Cerebellar nuclear complex (tissue), 1 donor: ENCODE results near the gene NPY5R.

Experiments
- DNase-seq, 2 experiments: peaks; one replicate each; lab custom pipeline; 2025; lab: John Stamatoyannopoulos, UW

NPY5R gene

DNA sequence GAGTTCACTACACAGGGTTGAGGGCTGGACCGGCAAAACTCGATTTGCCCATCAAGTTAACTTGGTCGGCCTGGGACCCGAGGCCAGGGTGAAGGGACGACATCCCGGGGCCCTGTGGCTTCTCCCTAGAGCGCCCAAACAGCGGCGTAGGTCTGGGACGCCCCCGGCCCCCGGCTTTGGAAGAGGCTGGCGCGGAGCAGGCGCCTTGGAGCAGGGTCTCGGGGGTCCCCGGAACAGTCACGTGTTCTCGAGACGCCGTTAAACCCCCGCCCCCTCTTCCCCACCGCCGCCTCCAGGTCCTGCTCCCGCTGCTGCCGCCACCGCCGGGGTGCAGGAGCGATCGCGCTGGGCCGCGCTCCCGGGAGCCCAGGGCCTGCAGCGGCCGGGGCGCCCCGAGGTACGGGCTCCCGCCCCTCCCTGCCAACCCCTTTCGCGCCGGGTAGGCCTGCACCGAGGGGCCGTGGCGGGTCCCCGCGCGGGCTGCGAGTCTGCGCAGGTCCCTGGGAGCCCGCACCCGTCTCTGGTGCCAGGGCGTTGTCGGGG lies at the start of gene NPY5R:
Gene NPY5R (plus strand): TSS at position 289 of the 543 bp plus-strand sequence. CDS start 6,382 bp downstream, outside the sequence.
- DNase-seq = no peak

DNA sequence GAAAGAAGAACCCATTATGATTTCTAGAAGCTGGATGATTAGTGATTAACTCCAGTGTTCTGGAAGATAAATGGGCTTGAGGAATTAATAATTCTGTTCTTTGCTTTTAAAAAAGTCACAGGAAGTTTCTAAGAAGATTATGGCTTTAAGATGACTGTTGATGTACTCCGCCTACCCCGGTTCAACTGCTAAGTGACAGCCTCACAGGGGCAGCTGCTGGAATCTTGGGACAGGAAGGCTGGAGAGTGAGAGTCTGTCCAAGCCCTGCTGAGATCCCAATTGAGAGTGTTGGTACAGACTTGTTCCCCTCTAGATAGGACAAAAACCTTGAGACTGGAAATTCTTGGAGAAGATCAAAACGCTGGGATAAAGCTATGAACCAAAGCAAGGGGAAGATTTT lies 48.6 kb upstream of the NPY5R start:
- no peak for DNase-seq

DNA sequence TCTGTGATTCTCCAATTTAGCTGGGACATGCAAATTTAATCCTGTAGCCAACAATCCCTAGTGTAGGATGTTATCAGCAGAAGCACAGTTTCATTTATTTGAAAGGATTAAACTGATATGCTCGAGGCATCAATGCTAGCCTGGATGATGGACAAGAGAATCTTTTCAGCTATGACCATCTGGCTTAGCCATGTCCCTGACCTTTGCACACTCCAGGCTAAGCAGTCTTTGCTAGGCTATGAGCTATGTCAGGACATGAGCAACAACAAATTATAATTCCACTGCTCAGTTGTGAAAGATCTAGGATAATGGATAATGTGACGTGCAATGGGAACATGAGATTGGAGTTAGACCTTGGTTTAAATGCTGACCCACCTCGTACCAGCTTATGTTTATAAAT lies 43.2 kb upstream of the NPY5R start:
- DNase-seq = no peak

DNA sequence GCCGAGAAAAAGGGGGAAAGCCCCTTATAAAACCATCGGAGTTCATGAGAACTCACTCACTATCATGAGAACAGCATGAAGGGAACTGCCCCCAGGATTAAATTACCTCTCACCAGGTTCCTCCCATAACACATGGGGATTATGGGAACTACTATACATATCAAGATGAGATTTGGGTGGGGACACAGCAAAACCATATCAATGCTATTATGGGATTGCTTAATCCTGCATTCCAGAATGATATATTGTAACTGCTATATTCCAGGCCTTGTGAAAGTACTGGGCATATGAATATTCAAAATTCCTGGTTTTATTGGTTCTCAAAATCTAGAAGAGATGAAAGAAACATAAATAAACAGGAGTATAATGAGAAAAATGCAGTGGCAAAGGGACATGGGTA lies 40.6 kb upstream of the NPY5R start:
- no peak for DNase-seq

DNA sequence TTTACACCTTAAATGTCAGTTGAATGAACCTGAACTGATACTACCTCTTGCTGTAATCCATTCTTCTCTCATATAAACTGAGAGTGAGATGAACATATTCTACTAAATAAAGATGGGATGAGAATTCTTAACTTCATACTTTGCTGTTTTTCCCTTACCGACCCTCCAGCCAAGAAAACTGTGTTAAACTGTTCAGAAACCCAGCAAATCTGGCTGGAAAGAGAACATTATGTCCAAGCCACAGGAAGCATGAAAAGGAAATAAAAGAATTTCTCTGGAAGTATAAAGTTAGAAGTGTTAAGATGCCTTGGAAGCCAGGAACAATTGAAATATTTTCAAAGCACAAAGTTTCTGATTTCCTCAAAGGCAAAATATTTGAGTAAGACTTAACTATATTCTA lies 34.2 kb upstream of the NPY5R start:
- DNase-seq = no peak

DNA sequence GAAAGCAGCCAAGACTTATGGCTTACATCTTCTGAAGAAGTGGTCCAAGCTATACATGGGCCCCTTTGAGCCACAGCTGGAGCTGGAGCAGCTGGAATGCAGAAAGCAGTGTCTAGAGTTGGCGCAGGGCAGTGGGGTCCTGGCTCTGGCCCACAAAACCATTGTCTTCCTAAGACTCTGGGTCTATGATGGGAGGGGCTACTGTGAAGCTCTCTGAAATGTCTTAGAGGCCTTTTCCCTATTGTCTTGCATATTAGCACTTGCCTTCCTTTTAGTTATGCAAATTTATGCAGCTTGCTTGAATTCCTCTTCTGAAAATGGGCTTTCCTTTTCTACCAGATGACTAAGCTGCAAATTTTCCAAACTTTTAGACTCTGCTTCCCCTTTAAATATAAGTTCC lies 26.6 kb upstream of the NPY5R start:
- DNase-seq = no peak

DNA sequence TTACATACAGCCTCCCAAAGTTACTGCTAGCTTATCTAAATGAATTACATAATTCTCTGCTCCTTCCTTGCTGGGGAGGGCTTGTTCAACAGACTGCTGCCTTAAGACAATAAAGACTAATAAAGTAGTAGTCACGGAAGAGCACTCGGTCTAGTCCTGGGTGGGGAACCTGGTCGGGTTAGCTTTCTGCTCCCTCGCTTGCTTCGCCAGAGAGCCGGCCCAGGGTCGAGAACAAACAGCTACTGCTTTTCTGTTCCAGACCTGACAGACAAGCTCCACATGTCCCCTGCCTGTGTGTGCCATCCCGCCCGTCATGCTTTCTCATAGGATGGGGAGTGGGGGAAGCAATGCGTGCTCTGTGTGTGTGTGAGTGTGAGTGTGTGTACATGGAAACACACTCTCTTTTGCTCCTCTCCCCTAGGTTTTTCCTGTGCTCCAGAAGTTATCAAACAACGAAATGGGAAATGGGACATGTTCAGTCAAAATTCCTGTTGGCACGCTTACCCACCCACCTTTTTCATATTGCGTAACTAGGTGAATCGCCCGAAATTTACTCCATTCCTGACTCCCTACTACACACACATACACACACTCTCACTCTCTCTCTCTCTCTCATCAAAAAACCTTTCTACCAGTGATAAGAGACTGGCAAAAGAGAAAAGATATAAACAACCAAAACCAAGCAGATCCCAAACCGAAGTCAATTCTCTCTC lies 12.6 kb upstream of the NPY5R start:
- no peak for DNase-seq

DNA sequence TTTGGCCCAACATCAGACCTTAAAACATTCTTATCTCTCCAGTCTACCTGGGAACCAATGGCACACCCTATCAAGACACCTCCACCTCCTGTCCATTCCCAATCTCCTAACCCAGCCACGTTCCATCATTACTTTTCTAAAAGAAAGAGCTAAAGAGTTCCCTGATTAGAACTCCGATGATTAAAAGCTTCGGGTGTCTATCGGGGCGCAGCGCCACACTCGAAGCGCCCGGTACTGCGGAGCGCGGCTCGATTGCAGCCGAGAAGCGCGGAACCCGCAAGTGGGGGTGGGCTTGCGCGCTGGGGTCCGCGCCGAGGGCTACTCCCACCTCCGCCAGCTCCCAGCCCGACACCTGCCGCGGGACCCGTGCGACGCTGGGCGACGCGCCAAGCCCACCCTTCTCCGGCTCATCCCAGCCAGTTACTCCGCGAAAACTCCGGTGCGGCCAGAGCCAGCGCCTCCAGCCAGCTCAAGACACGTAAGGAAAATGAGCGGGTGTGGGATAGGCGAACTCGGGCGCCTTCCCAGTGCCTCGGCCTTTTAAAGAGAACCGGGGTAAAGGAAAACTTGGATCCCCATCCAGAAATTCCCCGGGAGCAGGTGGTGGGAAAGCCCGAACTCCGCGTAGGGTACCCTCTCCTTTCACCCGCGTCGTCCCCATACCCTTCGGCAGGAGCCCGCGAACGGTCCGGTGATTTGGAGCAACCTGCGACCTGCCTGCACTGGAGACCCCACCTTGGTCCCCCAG lies 11.9 kb upstream of the NPY5R start:
- DNase-seq = no peak

DNA sequence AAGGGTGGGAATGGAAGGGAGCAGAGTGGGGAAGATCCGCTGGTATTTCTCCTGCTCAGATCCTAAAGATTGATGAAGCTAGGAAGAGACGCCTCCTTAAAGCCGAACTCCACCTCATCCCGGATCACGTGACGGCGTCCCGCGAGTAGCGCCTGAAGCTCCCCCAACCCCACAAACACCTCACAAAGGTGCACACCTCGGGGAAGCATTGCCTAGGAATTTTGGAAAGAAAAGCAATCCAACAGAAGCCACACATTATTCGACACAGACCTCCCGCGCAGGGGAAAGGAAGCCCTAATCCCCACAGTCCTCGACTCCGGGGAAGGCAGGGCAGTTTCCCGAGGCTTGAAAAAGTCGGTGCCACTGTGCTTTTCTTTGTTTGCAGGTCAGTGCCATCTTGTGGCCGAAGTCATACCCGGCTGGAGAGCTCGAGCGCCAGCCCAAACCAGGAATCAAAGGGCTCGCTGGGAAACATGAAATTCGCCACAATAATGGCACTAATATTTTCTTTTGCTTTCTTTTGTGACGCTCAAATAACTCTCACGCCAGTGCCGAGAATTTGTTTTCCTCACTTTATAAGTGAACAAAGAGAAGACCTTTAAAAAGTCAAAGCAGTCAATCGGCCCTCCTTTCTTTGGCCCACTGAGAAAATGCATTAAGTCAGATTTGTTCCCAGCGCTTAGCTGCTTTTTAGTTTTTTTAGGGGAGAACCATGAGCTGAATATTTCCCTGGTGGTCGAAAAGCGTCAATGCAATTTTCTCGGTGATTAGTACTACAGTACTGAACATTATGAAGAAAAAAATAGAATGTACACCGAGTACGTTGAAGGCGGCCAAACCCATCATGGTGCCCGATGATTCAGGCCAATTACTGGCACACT lies 10.9 kb upstream of the NPY5R start, which contains the start of gene NPY1R:
Gene NPY1R (minus strand): TSS at position 71 of the 881 bp plus-strand sequence. CDS start 6,042 bp downstream, outside the sequence.
- DNase-seq = no peak

DNA sequence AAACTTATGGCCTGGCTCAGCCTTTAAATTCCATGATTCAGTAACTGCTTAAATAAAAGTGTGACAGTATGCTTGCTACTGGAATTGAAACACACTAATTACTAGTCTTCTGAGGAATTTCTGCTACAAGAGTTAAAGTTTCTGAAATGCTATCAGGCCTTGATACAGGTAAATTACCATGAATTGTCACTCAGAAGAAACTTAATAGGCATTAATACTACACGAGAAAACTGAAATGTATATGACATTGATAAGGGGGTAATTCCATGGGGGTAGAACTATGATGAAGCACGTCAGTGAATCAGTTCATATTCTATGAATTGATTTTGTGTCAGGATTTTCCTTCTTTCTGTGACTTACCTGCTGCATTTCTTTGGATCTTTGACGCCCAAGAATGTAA lies 8.3 kb upstream of the NPY5R start:
- DNase-seq = no peak

DNA sequence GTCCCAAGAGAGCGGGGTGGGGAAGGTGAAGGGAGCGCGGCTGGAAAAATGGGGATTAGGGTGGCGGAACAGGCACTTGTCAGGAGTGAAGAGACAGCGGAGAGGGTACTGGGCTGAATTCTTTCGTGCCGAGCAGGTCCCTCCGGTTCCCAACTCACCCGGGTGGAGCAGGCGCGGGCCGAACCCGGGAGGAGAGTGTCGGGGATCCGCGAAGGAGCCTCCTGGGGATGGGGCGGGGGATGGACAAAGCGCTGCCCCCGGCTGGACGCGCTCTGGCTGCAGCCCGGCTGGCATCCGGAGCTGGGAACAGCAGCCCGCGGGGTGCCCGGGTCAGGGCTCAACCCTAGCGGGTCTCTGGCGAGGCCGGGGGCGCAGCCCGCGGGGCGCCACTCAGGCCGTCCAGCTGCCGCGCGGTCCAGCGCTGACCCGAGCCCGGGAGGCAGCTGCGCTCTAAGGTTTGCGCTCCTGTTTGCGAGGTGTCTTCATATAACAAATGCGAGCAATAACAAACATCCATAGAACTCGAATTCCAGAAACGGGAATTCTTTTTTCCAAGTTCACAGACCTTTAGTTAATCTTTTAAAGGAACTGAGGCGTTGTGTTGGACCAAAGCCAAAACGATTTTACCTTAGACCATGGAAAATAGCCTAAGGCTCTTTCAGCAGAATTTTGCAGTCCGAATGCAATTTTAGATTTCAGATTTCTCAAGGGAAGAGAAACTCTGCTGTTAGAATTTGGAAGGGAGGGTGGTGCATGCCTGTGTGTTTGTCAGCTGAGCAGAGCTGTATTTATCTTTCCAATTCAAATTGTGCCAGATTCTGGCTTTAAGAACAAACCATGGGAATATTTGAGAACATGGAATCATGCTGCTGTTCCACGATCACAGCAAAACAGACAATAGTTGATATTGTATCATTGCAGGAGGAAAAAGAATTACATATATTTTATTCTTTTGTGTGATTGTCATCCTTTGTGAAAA lies 744 bp downstream of the NPY5R start:
- no peak for DNase-seq

DNA sequence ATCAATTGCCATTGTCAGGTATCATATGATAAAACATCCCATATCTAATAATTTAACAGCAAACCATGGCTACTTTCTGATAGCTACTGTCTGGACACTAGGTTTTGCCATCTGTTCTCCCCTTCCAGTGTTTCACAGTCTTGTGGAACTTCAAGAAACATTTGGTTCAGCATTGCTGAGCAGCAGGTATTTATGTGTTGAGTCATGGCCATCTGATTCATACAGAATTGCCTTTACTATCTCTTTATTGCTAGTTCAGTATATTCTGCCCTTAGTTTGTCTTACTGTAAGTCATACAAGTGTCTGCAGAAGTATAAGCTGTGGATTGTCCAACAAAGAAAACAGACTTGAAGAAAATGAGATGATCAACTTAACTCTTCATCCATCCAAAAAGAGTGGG lies 7.0 kb downstream of the NPY5R start:
- DNase-seq = no peak

DNA sequence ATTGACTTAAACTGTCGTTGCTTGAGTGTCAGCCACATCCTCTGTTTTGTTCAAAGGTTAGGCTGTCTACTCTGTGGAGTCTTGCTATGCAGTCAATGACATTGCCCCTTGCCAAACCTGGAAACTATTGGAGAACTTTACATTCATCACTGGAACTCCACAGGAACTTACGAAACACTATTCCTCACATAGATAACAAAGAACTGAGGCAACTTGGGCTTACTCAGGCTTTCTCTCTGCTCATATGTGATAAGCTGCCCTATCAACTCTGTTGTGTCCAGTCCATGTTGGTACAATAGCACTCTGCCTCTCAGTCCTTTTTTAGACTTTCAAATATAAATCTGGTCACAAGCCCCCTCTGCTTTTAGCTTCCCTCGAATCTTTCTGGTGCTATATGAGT lies 9.4 kb downstream of the NPY5R start:
- DNase-seq = no peak

DNA sequence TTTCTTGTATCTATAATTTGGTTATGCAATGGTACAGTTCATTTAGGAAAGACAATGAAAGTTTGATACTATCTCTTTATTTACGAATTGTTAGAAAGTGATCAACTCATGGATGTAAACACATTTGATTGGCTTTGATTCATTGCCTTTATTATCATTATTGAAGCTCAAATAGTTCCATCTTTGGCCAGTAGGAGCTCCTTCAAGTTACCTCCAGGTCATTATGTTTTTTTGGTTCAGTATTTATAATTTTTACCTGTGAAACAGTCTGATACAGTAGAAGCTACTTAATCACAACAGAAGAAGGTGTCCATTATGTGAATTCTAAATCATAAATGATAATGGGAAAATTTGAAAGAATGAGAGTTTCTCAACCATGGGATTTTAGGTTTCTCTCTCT lies 12.4 kb downstream of the NPY5R start:
- no peak for DNase-seq

DNA sequence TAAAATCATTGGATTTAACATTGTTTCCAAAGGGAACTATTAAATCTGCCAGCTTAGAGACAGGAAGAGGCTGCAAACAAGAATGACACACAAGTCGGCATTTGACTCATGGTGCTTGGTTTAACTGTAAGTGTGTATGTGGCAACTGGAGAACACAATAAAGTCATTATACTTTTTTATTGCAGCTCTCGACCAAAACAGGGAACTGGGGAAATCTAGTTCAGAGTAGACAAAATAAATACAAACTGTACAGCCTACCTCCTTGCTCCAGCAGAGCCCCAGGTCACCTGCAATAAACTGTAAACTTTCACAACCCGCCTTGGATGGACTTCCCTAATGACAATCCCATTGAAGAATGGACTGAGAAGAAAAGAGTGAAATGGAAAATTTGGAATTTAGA lies 24.0 kb downstream of the NPY5R start:
- DNase-seq = no peak

DNA sequence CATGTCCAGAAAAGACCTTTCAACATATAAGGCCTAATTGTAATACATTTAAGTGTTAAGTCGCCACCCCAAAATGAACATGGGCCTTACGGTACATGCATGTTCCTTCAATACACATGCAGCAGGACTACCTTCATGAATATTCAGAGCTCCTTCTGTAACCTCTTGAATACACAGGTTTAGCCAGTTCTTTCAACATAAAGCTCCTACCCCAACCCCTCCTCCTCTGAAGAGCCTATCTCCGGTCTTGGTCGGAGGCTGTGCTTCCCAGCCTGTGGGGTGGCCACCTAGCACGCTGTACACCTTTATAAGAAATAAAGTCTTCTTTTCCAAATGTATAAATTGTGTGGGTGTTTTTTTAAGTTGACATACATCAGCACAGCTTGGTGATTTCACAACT lies 28.3 kb downstream of the NPY5R start:
- DNase-seq = no peak

DNA sequence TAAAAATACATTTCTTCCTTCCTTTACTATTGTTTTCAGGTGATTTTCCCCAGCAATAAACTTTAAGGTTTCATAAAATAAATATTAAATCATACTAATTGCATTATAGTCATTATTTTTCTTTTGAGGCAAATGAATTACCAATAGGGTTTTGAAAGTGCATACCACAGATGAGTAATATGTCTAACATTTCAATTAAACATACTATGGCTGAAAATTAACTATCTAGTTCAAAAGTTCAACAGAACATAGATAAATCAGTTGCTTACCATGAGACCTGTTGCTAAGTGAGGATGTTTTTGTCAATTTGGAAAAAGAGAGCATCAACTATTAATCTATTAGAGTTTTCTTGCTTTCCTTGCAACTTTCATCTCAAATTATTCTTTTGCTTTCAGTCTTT lies 35.0 kb downstream of the NPY5R start:
- no peak for DNase-seq

DNA sequence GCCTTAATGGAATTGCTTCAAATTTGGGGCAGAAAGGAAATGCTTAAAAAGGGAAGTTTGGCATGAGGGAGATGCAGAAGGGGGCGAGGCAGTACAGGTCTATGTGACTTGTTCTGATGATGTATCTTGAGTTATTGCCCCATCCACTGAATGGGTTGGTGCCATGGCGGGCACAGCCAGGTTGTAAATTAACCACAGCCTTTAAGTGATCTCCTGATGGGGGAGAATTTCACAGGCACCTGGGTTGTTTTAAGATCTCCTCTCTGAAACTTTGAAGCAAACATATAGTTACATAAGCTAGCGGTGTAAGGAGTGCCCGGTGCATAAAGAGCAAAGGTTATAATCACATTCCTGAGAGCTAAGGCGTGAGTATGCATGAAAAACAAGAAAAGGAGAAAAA lies 37.0 kb downstream of the NPY5R start:
- no peak for DNase-seq

DNA sequence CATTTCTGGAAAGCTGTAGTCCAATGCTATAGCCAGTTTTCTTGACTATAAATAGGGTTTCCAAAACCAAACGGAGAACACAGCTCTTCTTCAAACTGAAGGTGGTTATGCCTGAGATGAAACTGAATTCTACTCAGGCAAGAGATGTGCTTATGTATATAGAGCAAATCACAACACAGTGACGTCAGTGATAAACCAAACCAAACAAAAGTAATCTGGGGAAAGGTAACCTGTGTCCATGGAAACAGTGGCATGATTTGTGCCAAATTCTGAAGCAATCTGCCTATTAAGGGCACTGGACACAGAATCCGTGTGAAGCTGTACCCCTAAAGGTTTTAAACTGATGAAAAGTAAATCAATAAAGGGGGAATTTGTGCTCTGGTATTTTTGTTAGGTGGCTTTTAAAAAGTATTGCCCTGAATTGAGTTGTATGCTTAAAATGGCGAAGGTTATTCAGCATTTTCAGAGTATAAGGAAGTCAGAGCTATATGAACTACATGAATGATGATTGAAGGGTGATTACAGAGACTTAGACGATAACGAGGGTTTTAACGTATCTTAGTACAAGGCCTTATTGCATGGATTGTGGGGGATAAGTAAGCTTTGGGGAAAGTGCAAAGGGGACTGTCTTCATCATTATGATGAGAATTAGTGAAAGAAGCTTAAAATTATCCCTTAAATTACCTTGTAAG lies 38.6 kb downstream of the NPY5R start:
- DNase-seq = no peak

DNA sequence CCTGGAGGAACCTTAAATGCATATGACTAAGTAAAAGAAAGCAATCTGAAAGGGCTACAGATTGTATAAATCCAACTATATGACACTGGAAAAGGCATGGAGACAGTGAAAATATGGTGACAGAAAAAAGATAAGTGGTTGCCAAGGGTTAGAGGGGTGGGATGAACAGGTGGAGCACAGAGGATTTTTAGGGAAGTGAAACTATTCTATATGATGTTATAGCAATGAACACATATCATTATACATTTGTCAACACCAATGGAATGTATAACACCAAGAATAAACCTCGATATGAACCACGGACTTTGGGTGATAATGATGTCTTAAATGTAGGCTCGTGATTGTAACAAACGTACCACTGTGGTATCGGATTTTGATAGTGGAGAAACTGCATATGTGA lies 40.7 kb downstream of the NPY5R start:
- DNase-seq = no peak
